BJ (cell line): Measurements from ENCODE around the gene ZNF512. TPM values are rescaled to one million over a fixed set of nuclear protein-coding genes. Genes with fewer than 3 reads are reported as not detected.

Experiments
- CTCF ChIA-PET: fragments of 350-600 bp; formaldehyde crosslinking; extraction: SDS; loops from one replicate; lab custom pipeline; 2021; ENCODE audit warnings: antibody characterized with exemption, inconsistent platforms; lab: Yijun Ruan, JAX
- POLR2A ChIA-PET: fragments of 300-600 bp; sonication (Branson Sonifier 250); formaldehyde crosslinking; extraction: SDS; loops from one replicate; lab custom pipeline; 2021; ENCODE audit warnings: antibody characterized with exemption; lab: Charles Lee
- DNase-seq: peaks from one replicate; pipeline ENCODE4 v3.0.0-alpha.2; 2011; ENCODE audit warnings: low read depth
- H3K27me3 ChIP-seq: 2 replicates; pipeline ENCODE4 v1.6.0; 2011; ENCODE audit warnings: low read length; ENCODE audit not compliant: control insufficient read depth, insufficient read depth
- H3K36me3 ChIP-seq: 2 replicates; pipeline ENCODE4 v1.5.1; 2011; ENCODE audit warnings: low read length; ENCODE audit not compliant: control insufficient read depth, insufficient read depth
- H3K4me3 ChIP-seq: 2 replicates; pipeline ENCODE4 v1.5.1; 2011; ENCODE audit warnings: low read depth, mild to moderate bottlenecking, control low read depth, low read length
- CTCF ChIP-seq: IDR thresholded peaks from 2 replicates; pipeline ENCODE4 v1.5.1; 2011; ENCODE audit warnings: low read depth, mild to moderate bottlenecking, control low read depth, inconsistent platforms, low read length, moderate library complexity; ENCODE audit not compliant: insufficient read depth
- polyA plus RNA-seq: library from polyadenylated mRNA; depleted of rRNA; stranded (reverse); fragments of >200 nt; gene quantifications from 2 replicates; pipeline ENCODE4 v1.2.3, GENCODE V29; 2011

Gene ZNF512
- polyA plus RNA-seq, 1 experiment, result 19.2 TPM

GRCh38 chr2:27647737-27648136, 64.9 kb downstream of the ZNF512 start:
- CTCF ChIA-PET, result interaction anchor here (1.0 to 2.2 kb wide), 2 partner anchors 36 to 238 kb away, joined by 3 to 10 read pairs; partner anchors contain the start of gene PPM1G
- no peaks in the 10 kb centered on the region; the same call in 1 of the 2 replicates for H3K36me3 ChIP-seq

GRCh38 chr2:27651056-27651455, 68.2 kb downstream of the ZNF512 start:
- H3K4me3 ChIP-seq, result no peak overlapping the region
- POLR2A ChIA-PET, result no interaction called here
- CTCF ChIA-PET, result interaction anchor here (0.8 kb wide), 1 partner anchor 32 kb away, joined by 3 read pairs; no protein-coding TSS in a partner anchor
- no peaks in the 10 kb centered on the region for H3K27me3 ChIP-seq
- peaks cover 6% of the 10 kb centered on the region; the same call in 1 of the 2 replicates for H3K36me3 ChIP-seq
- no peak for TF ChIP-seq CTCF
- no peak for DNase-seq

More at GRCh38 chr2:27647737-27648136, 64.9 kb downstream of the ZNF512 start:
- POLR2A ChIA-PET, result no interaction called here
- no peak overlapping the region for H3K4me3 ChIP-seq
- no peaks in the 10 kb centered on the region for H3K27me3 ChIP-seq
- no peak for TF ChIP-seq CTCF
- no peak for DNase-seq

GRCh38 chr2:27652341-27652740, 69.5 kb downstream of the ZNF512 start:
- H3K36me3 ChIP-seq, result peaks cover 8% of the 10 kb centered on the region
- POLR2A ChIA-PET, result no interaction called here
- CTCF ChIA-PET, result no interaction called here
- H3K27me3 ChIP-seq, result no peaks in the 10 kb centered on the region
- no peak for TF ChIP-seq CTCF
- no peak for DNase-seq
- H3K4me3 ChIP-seq, result no peak overlapping the region

- ChIA-PET CTCF (no interaction called here), POLR2A (no interaction called here)
- H3K36me3 ChIP-seq, result peaks cover 11% of the 10 kb centered on the region
- no peaks in the 10 kb centered on the region for H3K27me3 ChIP-seq
- no peak for TF ChIP-seq CTCF
- H3K4me3 ChIP-seq, result no peak overlapping the region
- no peak for DNase-seq
Observed at GRCh38 chr2:27652790-27653189, 69.9 kb downstream of the ZNF512 start.

- ChIA-PET CTCF (interaction anchor here (1.3 kb wide), 1 partner anchor 32 kb away, joined by 4 read pairs; no protein-coding TSS in a partner anchor), POLR2A (no interaction called here)
- Histone ChIP-seq H3K27me3 (no peaks in the 10 kb centered on the region), H3K36me3 (peaks cover 11% of the 10 kb centered on the region), H3K4me3 (no peak overlapping the region)
- no peak for DNase-seq
- no peak for TF ChIP-seq CTCF
Observed at GRCh38 chr2:27653397-27653796, 70.6 kb downstream of the ZNF512 start.
